Astrocyte (in vitro differentiated cells and primary cell): ENCODE measurements around the gene THRA.
A peak's percentile ranks its signal among the peaks of the same experiment; 100 is the strongest.

ENCODE experiments used
- EZH2 ChIP-seq: IDR thresholded peaks from 2 replicates; pipeline ENCODE4 v1.6.1; 2012; ENCODE audit warnings: mild to moderate bottlenecking, low read length, inconsistent platforms; ENCODE audit not compliant: insufficient read depth
- TF ChIP-seq, protein P1 (sequence below): IDR thresholded peaks from 2 replicates; pipeline ENCODE4 v1.5.1; 2011; ENCODE audit warnings: low read depth, mild to moderate bottlenecking, inconsistent platforms, low read length, moderate library complexity; ENCODE audit not compliant: insufficient read depth

DNA sequence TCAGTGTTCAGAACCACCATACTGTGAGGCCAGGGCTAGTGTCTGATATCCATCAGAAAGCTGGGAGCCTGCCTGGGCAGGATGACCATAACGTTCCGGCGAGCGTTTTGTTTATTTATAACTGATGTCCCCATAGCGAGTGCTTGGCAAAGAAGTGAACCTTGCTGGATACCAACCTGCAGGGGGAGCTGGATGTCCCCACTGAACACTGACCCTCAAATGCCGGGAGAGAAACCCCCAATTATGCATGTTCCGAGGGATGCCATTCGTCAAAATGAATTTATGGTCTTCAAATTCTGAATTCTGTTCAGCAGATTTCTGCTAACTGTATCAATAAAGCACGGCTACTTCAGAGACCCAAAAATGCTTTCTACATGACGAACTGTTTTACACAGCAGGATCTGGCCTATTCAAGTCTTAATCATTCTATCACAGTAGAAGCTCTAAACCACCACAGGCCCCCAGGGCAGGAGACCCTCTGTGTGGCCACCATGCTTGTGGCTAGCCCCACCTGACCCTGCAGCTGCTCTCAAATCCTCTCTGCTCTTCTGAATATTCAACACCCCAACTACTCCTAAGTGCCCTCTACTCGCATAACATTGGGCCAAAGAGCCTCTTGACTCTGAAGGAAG is 23.8 kb upstream of the THRA start:
- TF ChIP-seq, protein P1, sequence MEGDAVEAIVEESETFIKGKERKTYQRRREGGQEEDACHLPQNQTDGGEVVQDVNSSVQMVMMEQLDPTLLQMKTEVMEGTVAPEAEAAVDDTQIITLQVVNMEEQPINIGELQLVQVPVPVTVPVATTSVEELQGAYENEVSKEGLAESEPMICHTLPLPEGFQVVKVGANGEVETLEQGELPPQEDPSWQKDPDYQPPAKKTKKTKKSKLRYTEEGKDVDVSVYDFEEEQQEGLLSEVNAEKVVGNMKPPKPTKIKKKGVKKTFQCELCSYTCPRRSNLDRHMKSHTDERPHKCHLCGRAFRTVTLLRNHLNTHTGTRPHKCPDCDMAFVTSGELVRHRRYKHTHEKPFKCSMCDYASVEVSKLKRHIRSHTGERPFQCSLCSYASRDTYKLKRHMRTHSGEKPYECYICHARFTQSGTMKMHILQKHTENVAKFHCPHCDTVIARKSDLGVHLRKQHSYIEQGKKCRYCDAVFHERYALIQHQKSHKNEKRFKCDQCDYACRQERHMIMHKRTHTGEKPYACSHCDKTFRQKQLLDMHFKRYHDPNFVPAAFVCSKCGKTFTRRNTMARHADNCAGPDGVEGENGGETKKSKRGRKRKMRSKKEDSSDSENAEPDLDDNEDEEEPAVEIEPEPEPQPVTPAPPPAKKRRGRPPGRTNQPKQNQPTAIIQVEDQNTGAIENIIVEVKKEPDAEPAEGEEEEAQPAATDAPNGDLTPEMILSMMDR, result peak; percentile 81
- TF ChIP-seq EZH2, result no peak
